ENCODE results near the gene ATP6V1D.
"Not testable (repeated sequence)": the region's sequence is repeated elsewhere in the genome, so short reads cannot be mapped to it uniquely, and the experiment has no call there.

ATP6V1D gene

DNA sequence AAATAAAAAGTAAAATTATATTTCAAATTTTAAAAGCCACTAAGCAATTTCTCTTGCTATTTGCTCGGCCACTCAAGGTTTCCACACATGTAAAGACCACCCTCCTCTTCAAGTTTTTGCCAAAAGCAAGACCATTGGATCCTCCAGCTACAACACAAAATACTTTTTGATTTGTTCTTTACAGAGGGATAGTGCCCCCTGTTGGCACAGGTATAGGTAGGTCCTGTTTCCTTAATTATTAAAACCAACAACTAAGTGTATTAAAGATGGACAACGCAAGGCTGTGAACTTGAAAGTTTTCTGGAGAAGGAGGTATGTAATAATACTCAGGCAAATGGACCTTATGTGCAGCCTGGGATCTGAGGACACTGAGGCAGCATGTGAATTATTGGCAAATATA, 23.8 kb downstream of the ATP6V1D start:
- H3K9ac ChIP-seq (ENCODE audit: low read depth, low read length), result no peak overlapping the region

DNA sequence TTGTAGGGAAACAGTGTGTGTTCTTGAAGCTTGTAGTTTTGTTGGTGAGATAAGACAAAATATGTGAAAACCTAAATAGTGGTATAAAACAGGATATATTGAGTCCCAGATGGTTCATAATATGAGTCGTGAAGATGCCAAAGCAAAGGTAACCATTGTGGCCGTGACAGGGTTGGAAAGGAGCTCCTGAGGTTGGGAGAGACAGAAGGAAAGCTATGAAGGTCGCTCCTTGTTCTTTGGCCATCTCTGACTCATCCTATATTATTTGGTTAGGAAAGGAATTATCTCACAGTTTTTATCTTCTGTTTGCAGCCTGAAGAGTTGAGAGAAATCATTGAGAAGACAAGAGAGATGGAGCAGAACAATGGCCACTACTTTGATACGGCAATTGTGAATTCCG, 27.1 kb downstream of the ATP6V1D start:
- Histone ChIP-seq H3K27ac (ENCODE audit: low read depth, low read length) (no peak overlapping the region), H3K36me3 (ENCODE audit: insufficient read depth, low read length) (peaks cover 66% of the 10 kb centered on the region), H3K27me3 (ENCODE audit: insufficient read depth, low read length) (no peaks in the 10 kb centered on the region), H3K4me1 (ENCODE audit: insufficient read depth, low read length) (no peaks in the 10 kb centered on the region), H3K4me3 (ENCODE audit: low read length) (no peak overlapping the region), H3K9me3 (ENCODE audit: insufficient read depth, low read depth, low read length) (no peaks in the 10 kb centered on the region), H3K9ac (ENCODE audit: low read depth, low read length) (no peak overlapping the region)
- WGBS, result 93% methylated on average over 5 of the region's 5 CpGs

More for the DNA sequence above, 23.8 kb downstream of the ATP6V1D start:
- Histone ChIP-seq H3K36me3 (ENCODE audit: insufficient read depth, low read length) (peaks cover 90% of the 10 kb centered on the region), H3K9me3 (ENCODE audit: insufficient read depth, low read depth, low read length) (peaks cover 3% of the 10 kb centered on the region; the same call in 1 of the 2 replicates), H3K27me3 (ENCODE audit: insufficient read depth, low read length) (no peaks in the 10 kb centered on the region), H3K4me3 (ENCODE audit: low read length) (no peak overlapping the region), H3K4me1 (ENCODE audit: insufficient read depth, low read length) (no peaks in the 10 kb centered on the region), H3K27ac (ENCODE audit: low read depth, low read length) (no peak overlapping the region)
- 95% methylated on average over 2 of the region's 2 CpGs for WGBS

DNA sequence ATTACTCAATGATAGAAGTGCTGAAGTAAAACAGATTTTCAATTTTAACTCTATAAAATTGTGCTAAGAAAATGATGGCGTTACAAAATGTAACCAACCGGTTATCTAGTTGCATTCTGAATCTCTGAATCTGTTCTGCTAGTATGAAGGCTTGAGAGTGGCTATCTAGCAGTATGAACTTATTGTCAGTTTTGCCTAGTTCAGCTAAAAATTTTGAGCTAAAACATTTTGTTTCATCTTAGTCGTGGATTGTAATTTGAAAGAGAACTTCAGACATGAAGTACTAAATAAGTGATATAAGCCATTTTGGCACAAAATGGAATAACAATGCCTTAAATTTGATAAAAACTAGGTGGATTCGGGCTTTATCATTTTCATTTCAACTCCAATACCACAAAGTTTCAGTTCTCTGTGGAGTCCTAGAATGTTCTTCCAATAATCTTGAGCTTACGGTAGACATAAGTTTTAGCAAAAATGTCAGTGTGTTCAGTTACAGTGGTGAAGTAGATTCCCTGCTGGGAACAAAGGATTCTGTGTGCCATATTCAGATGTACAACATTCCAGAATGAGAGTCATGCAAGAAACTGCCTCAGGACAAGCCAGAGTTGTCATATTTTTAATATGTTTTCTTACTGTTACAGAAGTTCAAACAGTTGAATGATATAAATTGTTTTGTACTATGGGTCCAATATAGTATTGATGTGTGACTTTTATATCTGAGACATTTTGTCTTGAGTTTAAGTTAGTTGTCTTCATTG, 28.1 kb downstream of the ATP6V1D start:
- peaks cover 58% of the 10 kb centered on the region for H3K36me3 ChIP-seq (ENCODE audit: insufficient read depth, low read length)

DNA sequence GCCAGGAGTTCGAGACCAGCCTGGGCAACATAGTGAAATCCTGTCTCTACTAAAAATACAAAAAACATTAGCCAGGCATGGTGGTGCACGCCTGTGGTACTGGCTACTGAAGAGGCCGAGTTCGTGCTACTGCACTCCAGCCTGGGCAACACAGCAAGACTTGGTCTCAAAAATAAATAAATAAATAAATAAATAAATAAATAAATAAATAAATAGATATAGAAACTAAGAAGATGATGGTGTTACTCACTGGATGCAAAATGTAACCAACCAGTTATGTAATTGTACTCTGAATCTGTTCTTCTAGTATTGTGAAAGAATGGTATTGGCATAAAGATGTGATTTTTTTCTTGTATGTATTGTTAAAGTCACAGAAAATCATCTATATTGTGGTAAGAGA, 29.9 kb downstream of the ATP6V1D start:
- not testable (repeated sequence) for H3K9me3 ChIP-seq (ENCODE audit: insufficient read depth, low read depth, low read length); H3K27ac ChIP-seq (ENCODE audit: low read depth, low read length); H3K9ac ChIP-seq (ENCODE audit: low read depth, low read length); H3K4me3 ChIP-seq (ENCODE audit: low read length); H3K4me1 ChIP-seq (ENCODE audit: insufficient read depth, low read length); H3K27me3 ChIP-seq (ENCODE audit: insufficient read depth, low read length)
- peaks cover 50% of the 10 kb centered on the region for H3K36me3 ChIP-seq (ENCODE audit: insufficient read depth, low read length)
- WGBS, result 90% methylated on average over 4 of the region's 4 CpGs

More for the DNA sequence above, 28.1 kb downstream of the ATP6V1D start:
- Histone ChIP-seq H3K27ac (ENCODE audit: low read depth, low read length) (no peak overlapping the region), H3K4me1 (ENCODE audit: insufficient read depth, low read length) (no peaks in the 10 kb centered on the region), H3K9me3 (ENCODE audit: insufficient read depth, low read depth, low read length) (no peaks in the 10 kb centered on the region), H3K27me3 (ENCODE audit: insufficient read depth, low read length) (no peaks in the 10 kb centered on the region), H3K4me3 (ENCODE audit: low read length) (no peak overlapping the region), H3K9ac (ENCODE audit: low read depth, low read length) (no peak overlapping the region)
- 96% methylated on average over 5 of the region's 5 CpGs for WGBS

DNA sequence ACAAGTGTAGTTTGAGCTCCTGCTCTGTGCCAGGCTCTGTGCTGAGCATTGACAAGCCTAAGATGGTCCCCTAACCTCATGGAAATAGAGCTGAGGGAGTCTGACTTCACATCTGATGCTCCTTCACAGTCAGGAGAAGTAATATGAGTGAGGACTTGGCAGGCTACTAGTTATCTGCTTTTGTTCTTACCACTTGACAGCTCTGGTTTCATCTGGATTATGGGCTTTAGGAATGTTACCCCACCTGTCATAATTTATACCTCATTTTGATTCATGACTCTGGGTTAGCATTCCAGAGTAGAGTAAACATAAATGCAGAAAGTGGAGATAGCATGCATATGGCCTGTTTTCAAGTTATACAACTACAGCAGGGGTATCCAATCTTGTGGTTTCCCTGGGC, 40.5 kb downstream of the ATP6V1D start:
- H3K36me3 ChIP-seq (ENCODE audit: insufficient read depth, low read length), result peaks cover 69% of the 10 kb centered on the region

DNA sequence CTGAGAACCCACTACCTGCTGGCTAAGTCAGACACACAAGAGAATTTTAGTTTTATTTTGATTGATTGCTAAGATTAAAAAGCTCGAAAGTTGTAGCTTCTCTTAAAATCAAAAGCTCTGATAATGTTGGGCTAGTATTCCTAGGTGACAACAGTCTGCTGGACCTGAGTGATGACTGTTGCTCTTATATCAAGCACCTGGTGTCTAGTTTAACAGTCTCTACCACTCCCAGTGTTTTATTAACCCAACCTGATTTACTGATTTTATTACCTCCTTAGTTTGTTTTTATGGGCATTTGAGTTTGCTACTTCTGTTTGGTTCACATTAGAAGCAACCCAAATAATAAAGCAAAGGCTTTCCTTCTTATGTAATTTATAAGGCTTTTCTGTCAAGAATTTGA, 41.8 kb downstream of the ATP6V1D start:
- H3K4me3 ChIP-seq (ENCODE audit: low read length), result no peak overlapping the region
- no peaks in the 10 kb centered on the region for H3K9me3 ChIP-seq (ENCODE audit: insufficient read depth, low read depth, low read length)
- no peaks in the 10 kb centered on the region for H3K27me3 ChIP-seq (ENCODE audit: insufficient read depth, low read length)
- no peak overlapping the region for H3K9ac ChIP-seq (ENCODE audit: low read depth, low read length)
- H3K36me3 ChIP-seq (ENCODE audit: insufficient read depth, low read length), result peaks cover 70% of the 10 kb centered on the region
- no peak overlapping the region for H3K27ac ChIP-seq (ENCODE audit: low read depth, low read length)
- no peaks in the 10 kb centered on the region for H3K4me1 ChIP-seq (ENCODE audit: insufficient read depth, low read length)
- WGBS, result 93% methylated on average over 1 of the region's 1 CpG

More for the DNA sequence above, 40.5 kb downstream of the ATP6V1D start:
- Histone ChIP-seq H3K27ac (ENCODE audit: low read depth, low read length) (no peak overlapping the region), H3K4me1 (ENCODE audit: insufficient read depth, low read length) (no peaks in the 10 kb centered on the region), H3K4me3 (ENCODE audit: low read length) (no peak overlapping the region), H3K27me3 (ENCODE audit: insufficient read depth, low read length) (no peaks in the 10 kb centered on the region), H3K9ac (ENCODE audit: low read depth, low read length) (no peak overlapping the region), H3K9me3 (ENCODE audit: insufficient read depth, low read depth, low read length) (no peaks in the 10 kb centered on the region)

DNA sequence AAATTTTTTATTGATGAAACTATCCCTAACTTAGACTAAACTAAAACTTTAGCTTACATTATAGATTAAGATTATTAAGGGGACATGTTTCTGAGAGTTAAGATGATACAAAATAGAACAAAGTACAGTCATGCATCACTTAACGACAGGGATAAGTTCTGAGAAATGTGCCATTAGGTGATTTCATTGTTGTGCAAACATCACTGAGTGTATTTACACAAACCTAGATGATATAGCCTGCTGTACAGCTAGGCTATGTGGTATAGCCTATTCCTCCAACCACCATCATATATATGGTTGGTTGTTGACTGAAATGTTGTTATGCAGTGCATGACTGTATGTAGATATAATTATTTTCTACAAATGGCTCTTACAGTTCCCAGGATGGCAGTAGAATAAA, 46.5 kb downstream of the ATP6V1D start:
- Histone ChIP-seq H3K27me3 (ENCODE audit: insufficient read depth, low read length) (no peaks in the 10 kb centered on the region), H3K4me3 (ENCODE audit: low read length) (no peak overlapping the region), H3K4me1 (ENCODE audit: insufficient read depth, low read length) (no peaks in the 10 kb centered on the region), H3K9me3 (ENCODE audit: insufficient read depth, low read depth, low read length) (no peaks in the 10 kb centered on the region), H3K27ac (ENCODE audit: low read depth, low read length) (no peak overlapping the region), H3K36me3 (ENCODE audit: insufficient read depth, low read length) (peaks cover 32% of the 10 kb centered on the region), H3K9ac (ENCODE audit: low read depth, low read length) (no peak overlapping the region)
- WGBS, result 100% methylated on average over 1 of the region's 1 CpG

DNA sequence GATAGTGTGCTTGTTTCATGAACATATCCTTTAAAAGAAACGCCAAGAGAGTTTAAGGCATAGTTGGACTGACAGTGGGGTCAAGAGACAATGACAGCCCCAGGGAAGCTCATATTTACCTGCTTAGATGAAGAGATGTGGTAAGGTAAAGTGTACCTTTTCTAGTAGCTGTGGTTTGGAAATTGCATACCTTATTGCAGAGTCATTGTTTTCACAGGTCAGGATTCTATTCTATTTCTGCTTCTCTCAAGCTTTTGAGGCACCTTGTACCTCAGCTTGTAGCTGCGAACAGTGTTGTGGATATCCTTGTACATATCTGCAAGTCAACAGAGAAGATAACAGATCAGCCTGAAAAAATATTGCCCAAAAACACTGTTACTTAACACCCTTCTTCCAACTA, 47.7 kb downstream of the ATP6V1D start:
- H3K4me1 ChIP-seq (ENCODE audit: insufficient read depth, low read length), result no peaks in the 10 kb centered on the region
- no peak overlapping the region for H3K9ac ChIP-seq (ENCODE audit: low read depth, low read length)
- peaks cover 31% of the 10 kb centered on the region for H3K36me3 ChIP-seq (ENCODE audit: insufficient read depth, low read length)
- no peaks in the 10 kb centered on the region for H3K9me3 ChIP-seq (ENCODE audit: insufficient read depth, low read depth, low read length)
- WGBS, result 95% methylated on average over 2 of the region's 2 CpGs
- H3K4me3 ChIP-seq (ENCODE audit: low read length), result no peak overlapping the region
- no peak overlapping the region for H3K27ac ChIP-seq (ENCODE audit: low read depth, low read length)
- no peaks in the 10 kb centered on the region for H3K27me3 ChIP-seq (ENCODE audit: insufficient read depth, low read length)
